Measurements from ENCODE around the gene PRKCB.

DNA sequence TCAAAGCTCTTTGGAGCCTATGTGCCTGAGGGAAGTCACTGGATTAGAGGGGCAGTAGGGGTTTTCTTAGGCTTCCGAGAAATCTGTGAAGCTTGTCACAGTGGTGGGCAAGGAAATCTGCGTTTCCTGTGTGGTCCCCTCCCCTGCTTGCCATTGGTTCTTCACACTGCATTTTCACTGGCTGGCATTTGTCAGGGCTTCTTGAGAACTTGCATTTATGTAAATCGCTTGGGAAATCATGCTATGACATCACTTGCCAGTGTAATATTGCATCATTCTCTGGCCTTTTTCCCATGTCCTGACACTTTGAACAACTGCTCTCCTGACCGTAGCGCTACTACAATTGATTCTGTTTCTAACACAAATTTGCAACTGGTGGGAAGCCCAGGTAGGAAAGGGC is 422.2 kb downstream of the PRKCB start:
- TF ChIP-seq, protein P1, sequence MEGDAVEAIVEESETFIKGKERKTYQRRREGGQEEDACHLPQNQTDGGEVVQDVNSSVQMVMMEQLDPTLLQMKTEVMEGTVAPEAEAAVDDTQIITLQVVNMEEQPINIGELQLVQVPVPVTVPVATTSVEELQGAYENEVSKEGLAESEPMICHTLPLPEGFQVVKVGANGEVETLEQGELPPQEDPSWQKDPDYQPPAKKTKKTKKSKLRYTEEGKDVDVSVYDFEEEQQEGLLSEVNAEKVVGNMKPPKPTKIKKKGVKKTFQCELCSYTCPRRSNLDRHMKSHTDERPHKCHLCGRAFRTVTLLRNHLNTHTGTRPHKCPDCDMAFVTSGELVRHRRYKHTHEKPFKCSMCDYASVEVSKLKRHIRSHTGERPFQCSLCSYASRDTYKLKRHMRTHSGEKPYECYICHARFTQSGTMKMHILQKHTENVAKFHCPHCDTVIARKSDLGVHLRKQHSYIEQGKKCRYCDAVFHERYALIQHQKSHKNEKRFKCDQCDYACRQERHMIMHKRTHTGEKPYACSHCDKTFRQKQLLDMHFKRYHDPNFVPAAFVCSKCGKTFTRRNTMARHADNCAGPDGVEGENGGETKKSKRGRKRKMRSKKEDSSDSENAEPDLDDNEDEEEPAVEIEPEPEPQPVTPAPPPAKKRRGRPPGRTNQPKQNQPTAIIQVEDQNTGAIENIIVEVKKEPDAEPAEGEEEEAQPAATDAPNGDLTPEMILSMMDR (IDR thresholded peaks at IDR 0.05): no peak
- TF ChIP-seq POLR2AphosphoS5 (IDR thresholded peaks at IDR 0.05): no peak
- no peak for TF ChIP-seq POLR2A (IDR thresholded peaks at IDR 0.05)
